ENCODE data around the gene VAV2. TPM values are rescaled to one million over a fixed set of nuclear protein-coding genes. Genes with fewer than 3 reads are reported as not detected.

The VAV2 gene
- total and polyA plus RNA-seq, 2 experiments from 2014 or later = 10.8 to 15.3 TPM

- DNase-seq (ENCODE audit: low read depth in 1 of 2, low spot score in 1 of 2) = no peak
- no peak overlapping the region for H3K27ac ChIP-seq
- no peaks in the 10 kb centered on the region for H3K27me3 ChIP-seq
- TF ChIP-seq, protein P1, sequence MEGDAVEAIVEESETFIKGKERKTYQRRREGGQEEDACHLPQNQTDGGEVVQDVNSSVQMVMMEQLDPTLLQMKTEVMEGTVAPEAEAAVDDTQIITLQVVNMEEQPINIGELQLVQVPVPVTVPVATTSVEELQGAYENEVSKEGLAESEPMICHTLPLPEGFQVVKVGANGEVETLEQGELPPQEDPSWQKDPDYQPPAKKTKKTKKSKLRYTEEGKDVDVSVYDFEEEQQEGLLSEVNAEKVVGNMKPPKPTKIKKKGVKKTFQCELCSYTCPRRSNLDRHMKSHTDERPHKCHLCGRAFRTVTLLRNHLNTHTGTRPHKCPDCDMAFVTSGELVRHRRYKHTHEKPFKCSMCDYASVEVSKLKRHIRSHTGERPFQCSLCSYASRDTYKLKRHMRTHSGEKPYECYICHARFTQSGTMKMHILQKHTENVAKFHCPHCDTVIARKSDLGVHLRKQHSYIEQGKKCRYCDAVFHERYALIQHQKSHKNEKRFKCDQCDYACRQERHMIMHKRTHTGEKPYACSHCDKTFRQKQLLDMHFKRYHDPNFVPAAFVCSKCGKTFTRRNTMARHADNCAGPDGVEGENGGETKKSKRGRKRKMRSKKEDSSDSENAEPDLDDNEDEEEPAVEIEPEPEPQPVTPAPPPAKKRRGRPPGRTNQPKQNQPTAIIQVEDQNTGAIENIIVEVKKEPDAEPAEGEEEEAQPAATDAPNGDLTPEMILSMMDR (IDR thresholded peaks at IDR 0.05; ENCODE audit: low read depth, low read length) = no peak
- no peak overlapping the region for H3K4me3 ChIP-seq
- no peaks in the 10 kb centered on the region for H3K36me3 ChIP-seq
- H3K4me1 ChIP-seq (ENCODE audit: low read depth) = no peaks in the 10 kb centered on the region
- H3K9me3 ChIP-seq (ENCODE audit: low read depth) = peaks cover 3% of the 10 kb centered on the region
Observed at GRCh38 chr9:134011401-134011800, 19.3 kb upstream of the VAV2 start.

DNA sequence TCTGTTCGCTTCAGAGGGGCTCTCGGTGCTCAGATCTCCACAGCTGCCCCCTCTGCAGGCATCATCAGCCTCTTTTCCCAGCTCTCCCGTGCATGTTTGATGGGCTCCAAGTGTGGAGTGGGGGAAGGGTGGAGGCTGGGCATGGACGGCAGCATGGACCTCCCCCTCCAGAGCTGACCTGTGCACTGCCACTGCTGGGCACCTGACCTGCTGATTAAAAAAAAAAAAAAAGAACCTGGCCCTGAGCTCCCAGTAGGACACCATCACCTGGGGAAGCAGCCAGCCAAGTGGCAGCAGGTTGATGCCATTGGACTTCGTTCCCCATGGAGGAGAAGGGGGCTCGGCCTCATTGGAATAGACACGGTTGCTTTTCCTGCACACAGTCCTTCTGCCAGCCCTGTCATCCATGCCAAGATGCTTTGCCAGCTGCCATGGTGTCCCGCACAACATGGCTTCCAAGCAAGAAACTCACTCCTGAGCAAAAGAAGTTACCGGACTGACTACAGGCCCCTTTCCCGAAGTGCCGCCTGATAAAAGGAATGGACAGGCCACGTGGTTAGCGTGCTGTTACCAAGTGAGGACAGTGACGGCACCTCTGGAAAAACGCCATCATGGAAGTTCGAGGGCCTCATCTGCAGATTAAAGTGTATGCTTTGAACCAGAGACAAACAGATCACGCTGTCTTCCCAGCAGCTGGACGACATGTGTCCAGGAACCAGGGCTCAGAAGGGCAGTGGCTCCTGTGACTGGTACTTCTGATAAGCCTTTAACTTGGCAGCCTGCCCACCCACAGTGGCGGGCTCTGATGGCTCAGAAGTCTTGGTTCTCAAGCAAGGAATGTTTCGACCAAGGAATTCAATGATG, 18.4 kb upstream of the VAV2 start:
- DNase-seq (ENCODE audit: low read depth in 1 of 2, low spot score in 1 of 2) = peak in 1 of 2 donors; percentile 18
- no peaks in the 10 kb centered on the region for H3K36me3 ChIP-seq
- H3K4me3 ChIP-seq = no peak overlapping the region
- TF ChIP-seq, protein P1 (IDR thresholded peaks at IDR 0.05; ENCODE audit: low read depth, low read length) = no peak
- no peaks in the 10 kb centered on the region for H3K27me3 ChIP-seq
- no peak overlapping the region for H3K27ac ChIP-seq
- peaks cover 3% of the 10 kb centered on the region for H3K9me3 ChIP-seq (ENCODE audit: low read depth)
- no peaks in the 10 kb centered on the region for H3K4me1 ChIP-seq (ENCODE audit: low read depth)

- H3K27ac ChIP-seq = no peak overlapping the region
- no peaks in the 10 kb centered on the region for H3K4me1 ChIP-seq (ENCODE audit: low read depth)
- peaks cover 3% of the 10 kb centered on the region for H3K9me3 ChIP-seq (ENCODE audit: low read depth)
- no peaks in the 10 kb centered on the region for H3K27me3 ChIP-seq
- TF ChIP-seq, protein P1 (IDR thresholded peaks at IDR 0.05; ENCODE audit: low read depth, low read length) = no peak
- no peaks in the 10 kb centered on the region for H3K36me3 ChIP-seq
- DNase-seq (ENCODE audit: low read depth in 1 of 2, low spot score in 1 of 2) = no peak
- H3K4me3 ChIP-seq = no peak overlapping the region
Observed at GRCh38 chr9:134007571-134007970, 15.4 kb upstream of the VAV2 start.

- Histone ChIP-seq H3K4me1 (ENCODE audit: low read depth) (no peaks in the 10 kb centered on the region), H3K4me3 (no peak overlapping the region), H3K27me3 (no peaks in the 10 kb centered on the region), H3K36me3 (no peaks in the 10 kb centered on the region), H3K9me3 (ENCODE audit: low read depth) (peaks cover 3% of the 10 kb centered on the region), H3K27ac (no peak overlapping the region)
- TF ChIP-seq, protein P1 (IDR thresholded peaks at IDR 0.05; ENCODE audit: low read depth, low read length) = no peak
- DNase-seq (ENCODE audit: low read depth in 1 of 2, low spot score in 1 of 2) = peak in 1 of 2 donors; percentile 29
Observed at GRCh38 chr9:134007150-134007549, 15.0 kb upstream of the VAV2 start.

DNA sequence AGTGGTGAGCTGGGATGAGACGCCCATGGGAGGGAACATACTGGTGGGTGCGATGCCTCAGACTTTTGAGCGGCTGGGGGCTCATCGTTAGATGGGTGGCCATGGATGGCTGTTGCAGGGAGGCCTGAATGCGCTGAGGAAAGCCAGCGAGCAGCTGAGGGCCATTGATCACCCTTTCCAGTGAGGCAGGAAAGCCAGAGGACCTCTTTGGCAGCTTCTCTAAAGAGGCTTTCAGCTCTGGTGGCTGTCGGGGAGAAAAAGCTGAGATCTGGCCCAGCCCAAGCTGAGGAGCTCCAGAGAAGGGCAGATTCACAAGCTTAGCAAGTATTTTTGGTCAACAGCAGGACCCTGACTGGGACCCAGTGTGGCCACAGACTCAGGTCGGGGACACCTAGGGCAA, 13.3 kb upstream of the VAV2 start:
- Histone ChIP-seq H3K27me3 (no peaks in the 10 kb centered on the region), H3K36me3 (no peaks in the 10 kb centered on the region), H3K9me3 (ENCODE audit: low read depth) (no peaks in the 10 kb centered on the region), H3K4me3 (no peak overlapping the region), H3K27ac (no peak overlapping the region), H3K4me1 (ENCODE audit: low read depth) (no peaks in the 10 kb centered on the region)
- no peak for DNase-seq (ENCODE audit: low read depth in 1 of 2, low spot score in 1 of 2)
- TF ChIP-seq, protein P1 (IDR thresholded peaks at IDR 0.05; ENCODE audit: low read depth, low read length) = no peak

All from cardiac muscle cell (in vitro differentiated cells and primary cell).